DOHH2 (cell line): ENCODE results near the gene SMC4.

Source experiments
- CTCF ChIP-seq: fragments of 200-600 bp; sonication (generic); IDR thresholded peaks from one replicate; pipeline ENCODE4 v1.5.1; 2014; ENCODE audit warnings: antibody characterized with exemption, mild to moderate bottlenecking, low read depth, low read length; ENCODE audit not compliant: poor library complexity, severe bottlenecking
- EZH2phosphoT487 ChIP-seq: fragments of 200-600 bp; sonication (generic); IDR thresholded peaks from 2 replicates; pipeline ENCODE4 v1.6.1; 2017; ENCODE audit warnings: borderline replicate concordance, mild to moderate bottlenecking, antibody characterized with exemption, low read length, moderate library complexity, mixed read lengths

- no peak for TF ChIP-seq CTCF
- no peak for TF ChIP-seq EZH2phosphoT487
Observed at GRCh38 chr3:160471892-160472291, 72.4 kb downstream of the SMC4 start.
